ENCODE measurements around the gene CLK3. TPM values are rescaled to one million over a fixed set of nuclear protein-coding genes. Genes with fewer than 3 reads are reported as not detected.

Gene CLK3
- total RNA-seq, 1 donor from 2014 or later: 65.8 TPM

DNA sequence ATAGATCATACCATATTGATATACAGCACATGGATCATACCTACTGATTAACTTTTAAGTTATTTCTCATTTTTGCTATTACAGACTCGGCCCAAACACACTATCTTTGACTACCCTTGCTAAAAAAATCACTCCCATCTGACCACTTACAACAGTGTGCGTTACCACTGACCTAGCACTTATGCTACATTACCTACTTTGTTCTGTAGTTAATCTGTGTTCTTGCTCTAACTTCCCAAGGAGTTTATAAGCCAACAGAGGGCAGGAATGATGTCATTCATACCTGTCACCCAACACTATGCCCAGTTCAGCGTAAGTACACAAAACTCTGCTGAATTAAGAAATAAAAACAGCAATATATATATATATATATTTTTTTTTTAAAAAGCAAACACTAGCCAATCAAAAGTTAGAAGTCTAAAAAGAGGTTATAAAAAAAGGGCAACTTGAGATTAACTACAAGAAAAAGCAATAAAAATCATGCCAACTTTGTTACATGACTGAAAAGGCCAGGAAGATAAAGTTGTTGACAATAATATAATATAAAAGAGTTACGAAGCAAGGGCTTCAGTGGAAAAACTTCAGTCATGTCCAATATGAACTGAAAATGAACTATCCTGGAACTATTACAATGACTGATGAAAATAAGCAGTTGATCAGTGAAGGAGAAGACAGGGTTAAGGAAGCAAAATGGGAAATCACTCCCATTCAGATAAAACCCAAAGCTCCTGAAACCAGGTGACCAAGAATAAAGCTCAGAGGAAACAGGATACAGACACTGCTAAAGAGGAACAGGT, 46.6 kb downstream of the CLK3 start:
- no peaks in the 10 kb centered on the region for H3K9me3 ChIP-seq (ENCODE audit: insufficient read depth, low read depth, low read length)

DNA sequence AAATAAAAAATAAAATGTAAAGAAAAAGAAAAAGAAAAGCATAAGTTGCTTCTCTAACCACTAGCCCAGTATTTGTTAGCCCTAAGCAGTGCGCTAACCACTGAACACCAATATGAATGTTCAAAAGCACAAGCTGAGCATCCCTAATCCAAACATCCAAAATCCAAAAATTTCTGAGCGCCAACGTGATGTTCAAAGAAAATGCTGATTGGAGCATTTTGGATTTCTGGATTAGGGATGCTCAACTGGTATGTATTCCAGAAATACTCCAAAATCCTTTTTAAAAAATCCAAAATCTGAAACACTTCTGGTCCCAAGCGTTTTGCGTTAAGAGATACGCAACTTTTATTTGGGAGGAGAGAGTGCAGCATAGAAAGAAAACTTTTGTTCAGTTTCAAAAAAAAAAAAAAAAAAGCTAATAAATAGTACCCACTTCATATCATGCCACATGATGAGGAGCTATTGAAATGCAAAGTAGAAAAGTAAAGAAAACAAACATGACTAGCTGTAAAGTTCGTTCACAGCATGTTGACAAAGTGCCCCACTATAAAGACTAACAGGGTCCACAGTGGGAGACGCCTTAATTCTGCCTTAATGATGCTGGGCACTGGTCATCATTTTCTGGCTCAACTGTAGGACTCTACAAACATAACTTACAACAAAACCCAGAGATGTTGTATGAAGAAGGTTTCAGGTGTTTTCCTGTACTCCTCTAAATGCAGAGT, 47.8 kb downstream of the CLK3 start:
- peaks cover 10% of the 10 kb centered on the region for H3K4me1 ChIP-seq (ENCODE audit: insufficient read depth, low read length)
- peaks cover 13% of the 10 kb centered on the region for H3K4me1 Mint-ChIP-seq (ENCODE audit: low read depth, unreplicated experiment)
- TF ChIP-seq EZH2 (IDR thresholded peaks at IDR 0.05; ENCODE audit: insufficient read depth, low read length): no peak
- TF ChIP-seq, protein P1, sequence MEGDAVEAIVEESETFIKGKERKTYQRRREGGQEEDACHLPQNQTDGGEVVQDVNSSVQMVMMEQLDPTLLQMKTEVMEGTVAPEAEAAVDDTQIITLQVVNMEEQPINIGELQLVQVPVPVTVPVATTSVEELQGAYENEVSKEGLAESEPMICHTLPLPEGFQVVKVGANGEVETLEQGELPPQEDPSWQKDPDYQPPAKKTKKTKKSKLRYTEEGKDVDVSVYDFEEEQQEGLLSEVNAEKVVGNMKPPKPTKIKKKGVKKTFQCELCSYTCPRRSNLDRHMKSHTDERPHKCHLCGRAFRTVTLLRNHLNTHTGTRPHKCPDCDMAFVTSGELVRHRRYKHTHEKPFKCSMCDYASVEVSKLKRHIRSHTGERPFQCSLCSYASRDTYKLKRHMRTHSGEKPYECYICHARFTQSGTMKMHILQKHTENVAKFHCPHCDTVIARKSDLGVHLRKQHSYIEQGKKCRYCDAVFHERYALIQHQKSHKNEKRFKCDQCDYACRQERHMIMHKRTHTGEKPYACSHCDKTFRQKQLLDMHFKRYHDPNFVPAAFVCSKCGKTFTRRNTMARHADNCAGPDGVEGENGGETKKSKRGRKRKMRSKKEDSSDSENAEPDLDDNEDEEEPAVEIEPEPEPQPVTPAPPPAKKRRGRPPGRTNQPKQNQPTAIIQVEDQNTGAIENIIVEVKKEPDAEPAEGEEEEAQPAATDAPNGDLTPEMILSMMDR (IDR thresholded peaks at IDR 0.05; ENCODE audit: insufficient read depth, low read depth, low read length): no peak
- H4K20me1 ChIP-seq (ENCODE audit: insufficient read depth, low read length): peaks cover 57% of the 10 kb centered on the region
- no peak overlapping the region for H3K4me3 Mint-ChIP-seq (ENCODE audit: unreplicated experiment)
- no peak overlapping the region for H3K27ac ChIP-seq (ENCODE audit: low read depth, low read length)
- peak overlapping the region; percentile 16 for H3K4me2 ChIP-seq (ENCODE audit: low read length)
- no peak overlapping the region for H3K27ac Mint-ChIP-seq (ENCODE audit: unreplicated experiment)
- FAIRE-seq (no peak), DNase-seq (ENCODE audit: low read depth) (no peak)
- peaks cover 2% of the 10 kb centered on the region for H3K36me3 ChIP-seq (ENCODE audit: insufficient read depth, low read length)
- no peak overlapping the region for H2AFZ ChIP-seq (ENCODE audit: low read depth, low read length)
- no peak overlapping the region for H3K9ac ChIP-seq (ENCODE audit: low read length)
- H3K36me3 Mint-ChIP-seq (ENCODE audit: low read depth, unreplicated experiment): no peaks in the 10 kb centered on the region
- no peaks in the 10 kb centered on the region for H3K27me3 Mint-ChIP-seq (ENCODE audit: low read depth, unreplicated experiment)
- H3K4me3 ChIP-seq (ENCODE audit: insufficient read depth, low read depth, low read length): no peak overlapping the region
- H3K9me3 Mint-ChIP-seq (ENCODE audit: unreplicated experiment): no peaks in the 10 kb centered on the region
- H3K9me3 ChIP-seq (ENCODE audit: insufficient read depth, low read depth, low read length): no peaks in the 10 kb centered on the region
- peaks cover 42% of the 10 kb centered on the region for H3K79me2 ChIP-seq (ENCODE audit: insufficient read depth, low read length)
- no peaks in the 10 kb centered on the region for H3K27me3 ChIP-seq (ENCODE audit: insufficient read depth, low read length)

More for the DNA sequence above, 46.6 kb downstream of the CLK3 start:
- no peak for FAIRE-seq
- DNase-seq (ENCODE audit: low read depth): no peak
- H3K9ac ChIP-seq (ENCODE audit: low read length): no peak overlapping the region
- no peak overlapping the region for H3K4me2 ChIP-seq (ENCODE audit: low read length)
- H2AFZ ChIP-seq (ENCODE audit: low read depth, low read length): no peak overlapping the region
- no peak overlapping the region for H3K4me3 ChIP-seq (ENCODE audit: insufficient read depth, low read depth, low read length)
- Mint-ChIP-seq H3K27ac (ENCODE audit: unreplicated experiment) (no peak overlapping the region), H3K4me1 (ENCODE audit: low read depth, unreplicated experiment) (peaks cover 24% of the 10 kb centered on the region), H3K4me3 (ENCODE audit: unreplicated experiment) (no peak overlapping the region), H3K9me3 (ENCODE audit: unreplicated experiment) (no peaks in the 10 kb centered on the region), H3K36me3 (ENCODE audit: low read depth, unreplicated experiment) (no peaks in the 10 kb centered on the region), H3K27me3 (ENCODE audit: low read depth, unreplicated experiment) (no peaks in the 10 kb centered on the region)
- peaks cover 21% of the 10 kb centered on the region for H3K4me1 ChIP-seq (ENCODE audit: insufficient read depth, low read length)
- H3K27me3 ChIP-seq (ENCODE audit: insufficient read depth, low read length): no peaks in the 10 kb centered on the region
- TF ChIP-seq, protein P1 (IDR thresholded peaks at IDR 0.05; ENCODE audit: insufficient read depth, low read depth, low read length): no peak
- no peak for TF ChIP-seq EZH2 (IDR thresholded peaks at IDR 0.05; ENCODE audit: insufficient read depth, low read length)
- H3K79me2 ChIP-seq (ENCODE audit: insufficient read depth, low read length): peaks cover 46% of the 10 kb centered on the region
- peaks cover 2% of the 10 kb centered on the region for H3K36me3 ChIP-seq (ENCODE audit: insufficient read depth, low read length)
- peaks cover 62% of the 10 kb centered on the region for H4K20me1 ChIP-seq (ENCODE audit: insufficient read depth, low read length)
- no peak overlapping the region for H3K27ac ChIP-seq (ENCODE audit: low read depth, low read length)
